SH-SY5Y (cell line): ENCODE data around the gene GALM.
A peak's percentile ranks its signal among the peaks of the same experiment; 100 is the strongest.

Experiments used
- GATA2 ChIP-seq: IDR thresholded peaks from 2 replicates; pipeline ENCODE4 v1.6.1; 2011; ENCODE audit warnings: mild to moderate bottlenecking, low read depth, low read length
- GATA3 ChIP-seq: IDR thresholded peaks from 2 replicates; pipeline ENCODE4 v1.6.1; 2011; ENCODE audit warnings: low read depth, mild to moderate bottlenecking, low read length, moderate library complexity

GALM gene

GRCh38 chr2:38665854-38666555 lies at the start of gene GALM:
TSS of gene GALM (plus strand) at chr2:38666114. CDS start at chr2:38666162, 48 bp downstream.
- TF ChIP-seq GATA2, result no peak
- TF ChIP-seq GATA3, result no peak

- TF ChIP-seq GATA2 (no peak), GATA3 (no peak)
Measured at GRCh38 chr2:38617301-38617700, 48.6 kb upstream of the GALM start.

- TF ChIP-seq GATA3 (no peak), GATA2 (no peak)
Measured at GRCh38 chr2:38619458-38620164, 46.3 kb upstream of the GALM start.

GRCh38 chr2:38620282-38620977 lies 45.5 kb upstream of the GALM start:
- TF ChIP-seq GATA3, result no peak
- TF ChIP-seq GATA2, result no peak

GRCh38 chr2:38621018-38621417 lies 44.9 kb upstream of the GALM start:
- TF ChIP-seq GATA2 (no peak), GATA3 (no peak)

GRCh38 chr2:38622210-38622609 lies 43.7 kb upstream of the GALM start:
- TF ChIP-seq GATA3, result no peak
- no peak for TF ChIP-seq GATA2

GRCh38 chr2:38626326-38627035 lies 39.4 kb upstream of the GALM start:
- TF ChIP-seq GATA2 (peak; percentile 8; the same call in 1 of the 2 replicates), GATA3 (no peak)

- TF ChIP-seq GATA2 (no peak), GATA3 (no peak)
Measured at GRCh38 chr2:38627391-38627790, 38.5 kb upstream of the GALM start.

GRCh38 chr2:38629684-38630083 lies 36.2 kb upstream of the GALM start:
- TF ChIP-seq GATA3 (no peak), GATA2 (no peak)

- TF ChIP-seq GATA3 (no peak), GATA2 (no peak)
Measured at GRCh38 chr2:38631976-38632375, 33.9 kb upstream of the GALM start.

- TF ChIP-seq GATA2 (no peak), GATA3 (no peak)
Measured at GRCh38 chr2:38632980-38633379, 32.9 kb upstream of the GALM start.

- TF ChIP-seq GATA2, result no peak
- TF ChIP-seq GATA3, result no peak
Measured at GRCh38 chr2:38633895-38634294, 32.0 kb upstream of the GALM start.

- peak; percentile 24; the same call in 1 of the 2 replicates for TF ChIP-seq GATA2
- peak; percentile 58 for TF ChIP-seq GATA3
Measured at GRCh38 chr2:38634684-38635083, 31.2 kb upstream of the GALM start.

GRCh38 chr2:38635139-38635538 lies 30.8 kb upstream of the GALM start:
- TF ChIP-seq GATA3, result no peak
- no peak for TF ChIP-seq GATA2
